HCT116 (cell line): Measurements from ENCODE around the gene FAM222B. TPM values are rescaled to one million over a fixed set of nuclear protein-coding genes. Genes with fewer than 3 reads are reported as not detected.

ENCODE experiments used
- ATAC-seq: fragments of 200-7000 bp; cut with Tn5 transposase; 2 replicates; pipeline ENCODE4 v1.9.1; 2020; ENCODE audit warnings: mild to moderate bottlenecking, moderate library complexity
- Bru-seq: library from RNA; stranded (reverse); fragments of 400-500 nt; gene quantifications from one replicate; lab custom pipeline; 2021; lab: Mats Ljungman, UMichigan
- BruChase-seq, 2 experiments: library from RNA; stranded (reverse); fragments of 400-500 nt; gene quantifications; one replicate each; lab custom pipeline; 2021; lab: Mats Ljungman, UMichigan
- BruUV-seq: library from RNA; stranded (reverse); fragments of 400-500 nt; replicated peaks from 2 replicates; lab custom pipeline; 2021; lab: Mats Ljungman, UMichigan
- CTCF ChIA-PET: fragments of 300-600 bp; sonication (Branson Sonifier 250); formaldehyde crosslinking; loops from one replicate; lab custom pipeline; 2021; ENCODE audit warnings: antibody characterized with exemption; lab: Charles Lee
- POLR2A ChIA-PET: fragments of 300-600, 350-600 bp; sonication (Branson Sonifier 250); formaldehyde crosslinking; loops from one replicate; lab custom pipeline; 2021; ENCODE audit warnings: antibody characterized with exemption; lab: Charles Lee
- RAD21 ChIA-PET, 2 experiments: fragments of 300-600 bp; sonication (Branson Sonifier 250); formaldehyde crosslinking; loops; one replicate each; lab custom pipeline; 2023; ENCODE audit warnings: low total read pairs in 2 of 2; ENCODE audit not compliant: uncharacterized antibody in 2 of 2, unreplicated experiment in 2 of 2, low non-redundant PET in 1 of 2; lab: Charles Lee
- DNase-seq: peaks from one replicate; pipeline ENCODE4 v3.0.0-alpha.2; 2010; ENCODE audit warnings: low read depth, low spot score
- H2AFZ ChIP-seq: fragments of 200-600 bp; shearing (Covaris generic), sonication (generic); 2 replicates; pipeline ENCODE4 v1.6.1; 2017; ENCODE audit warnings: low read depth, mixed run types, mixed read lengths, antibody characterized with exemption, low read length; ENCODE audit not compliant: poor library complexity, severe bottlenecking
- H3K27ac ChIP-seq: 2 replicates; pipeline ENCODE4 v1.5.1; 2012; ENCODE audit warnings: low read depth, low read length
- H3K27me3 ChIP-seq: fragments of 200-600 bp; sonication (generic); 2 replicates; pipeline ENCODE4 v1.6.1; 2016; ENCODE audit warnings: mixed run types, low read length, mixed read lengths; ENCODE audit not compliant: insufficient read depth
- H3K36me3 ChIP-seq, 2 experiments: fragments of 200-500 bp in 1 of 2; fragments of 200-600 bp in 1 of 2; sonication (Bioruptor generic) in 1 of 2; sonication (generic) in 1 of 2; 2 replicates each; pipeline versions ENCODE4 v1.5.1 to v1.6.1; 2014 to 2016; ENCODE audit warnings: low read length in 2 of 2, inconsistent platforms in 1 of 2, mixed read lengths in 1 of 2, mixed run types in 1 of 2; ENCODE audit not compliant: insufficient read depth in 2 of 2, control insufficient read depth in 1 of 2
- H3K4me1 ChIP-seq, 2 experiments: fragments of 200-600 bp in 1 of 2; sonication (generic) in 1 of 2; 2 replicates each; pipeline versions ENCODE4 v1.5.1 to v1.6.1; 2012 to 2017; ENCODE audit warnings: low read length in 2 of 2, inconsistent platforms in 1 of 2, mild to moderate bottlenecking in 1 of 2, mixed read lengths in 1 of 2, mixed run types in 1 of 2, moderate library complexity in 1 of 2; ENCODE audit not compliant: insufficient read depth in 2 of 2, control insufficient read depth in 1 of 2
- H3K4me2 ChIP-seq: fragments of 200-600 bp; sonication (generic); 2 replicates; pipeline ENCODE4 v1.6.1; 2017; ENCODE audit warnings: mixed run types, low read length, mixed read lengths
- H3K4me3 ChIP-seq, 2 experiments: fragments of 200-600 bp in 1 of 2; sonication (generic) in 1 of 2; replicated peaks in 1 of 2; 2 replicates each; pipeline ENCODE4 v1.5.1; 2011 to 2016; ENCODE audit warnings: low read length in 2 of 2, control low read depth in 1 of 2, low read depth in 1 of 2, mild to moderate bottlenecking in 1 of 2, mixed read lengths in 1 of 2, mixed run types in 1 of 2
- H3K79me2 ChIP-seq: fragments of 200-600 bp; sonication (generic); 2 replicates; pipeline ENCODE4 v1.6.1; 2017; ENCODE audit warnings: mild to moderate bottlenecking, mixed run types, low read length, moderate library complexity, mixed read lengths; ENCODE audit not compliant: insufficient read depth
- H3K9ac ChIP-seq: fragments of 200-600 bp; sonication (generic); 2 replicates; pipeline ENCODE4 v1.6.1; 2016; ENCODE audit warnings: low read length, mixed read lengths
- H3K9me2 ChIP-seq: fragments of 200-600 bp; sonication (generic), shearing (Covaris generic); 2 replicates; pipeline ENCODE4 v1.6.1; 2017; ENCODE audit warnings: mixed run types, mild to moderate bottlenecking, moderate library complexity; ENCODE audit not compliant: insufficient read depth
- H3K9me3 ChIP-seq, 2 experiments: fragments of 200-500 bp in 1 of 2; fragments of 200-600 bp in 1 of 2; sonication (Bioruptor generic) in 1 of 2; sonication (generic) in 1 of 2; 2 replicates each; pipeline ENCODE4 v1.6.1; 2014 to 2017; ENCODE audit warnings: low read length in 2 of 2, mixed read lengths in 2 of 2, inconsistent platforms in 1 of 2, low read depth in 1 of 2, mild to moderate bottlenecking in 1 of 2, mixed run types in 1 of 2, moderate library complexity in 1 of 2; ENCODE audit not compliant: control insufficient read depth in 1 of 2, insufficient read depth in 1 of 2
- H4K20me1 ChIP-seq: fragments of 200-600 bp; sonication (generic), shearing (Covaris generic); 2 replicates; pipeline ENCODE4 v1.6.1; 2017; ENCODE audit warnings: mixed run types, mild to moderate bottlenecking, moderate library complexity; ENCODE audit not compliant: insufficient read depth
- CBX3 ChIP-seq: IDR thresholded peaks from 2 replicates; pipeline ENCODE4 v1.6.1; 2012; ENCODE audit warnings: low read depth
- POLR2A ChIP-seq: IDR thresholded peaks from 2 replicates; pipeline ENCODE4 v1.7.0; 2011; ENCODE audit warnings: borderline replicate concordance; ENCODE audit not compliant: insufficient read depth, insufficient read length; ENCODE audit errors: extremely low read depth
- POLR2AphosphoS5 ChIP-seq: IDR thresholded peaks from 2 replicates; pipeline ENCODE4 v1.6.1; 2011; ENCODE audit warnings: mild to moderate bottlenecking, low read depth, low read length, moderate library complexity
- ZFX ChIP-seq: fragments of 450-650 bp; IDR thresholded peaks from 2 replicates; pipeline ENCODE4 v1.6.1; 2017
- intact Hi-C: fragments of 100-400 bp; cut with micrococcal nuclease; formaldehyde crosslinking; loops from 2 replicates; pipeline ENCODE4 v1.10.0; 2022
- long read RNA-seq: library from polyadenylated mRNA; unstranded; transcript quantifications from one replicate; pipeline ENCODE4 v2.0.0, GENCODE V29; 2021; ENCODE audit not compliant: unreplicated experiment
- polyA plus RNA-seq: library from polyadenylated mRNA; unstranded; fragments of >200 nt; gene quantifications from 2 replicates; pipeline ENCODE4 v1.2.1, GENCODE V29; 2012; ENCODE audit warnings: missing spikeins
- total RNA-seq: library from RNA; stranded (reverse); gene quantifications from one replicate; pipeline ENCODE4 v1.2.1, GENCODE V29; 2021; ENCODE audit not compliant: unreplicated experiment

FAM222B gene, protein sequence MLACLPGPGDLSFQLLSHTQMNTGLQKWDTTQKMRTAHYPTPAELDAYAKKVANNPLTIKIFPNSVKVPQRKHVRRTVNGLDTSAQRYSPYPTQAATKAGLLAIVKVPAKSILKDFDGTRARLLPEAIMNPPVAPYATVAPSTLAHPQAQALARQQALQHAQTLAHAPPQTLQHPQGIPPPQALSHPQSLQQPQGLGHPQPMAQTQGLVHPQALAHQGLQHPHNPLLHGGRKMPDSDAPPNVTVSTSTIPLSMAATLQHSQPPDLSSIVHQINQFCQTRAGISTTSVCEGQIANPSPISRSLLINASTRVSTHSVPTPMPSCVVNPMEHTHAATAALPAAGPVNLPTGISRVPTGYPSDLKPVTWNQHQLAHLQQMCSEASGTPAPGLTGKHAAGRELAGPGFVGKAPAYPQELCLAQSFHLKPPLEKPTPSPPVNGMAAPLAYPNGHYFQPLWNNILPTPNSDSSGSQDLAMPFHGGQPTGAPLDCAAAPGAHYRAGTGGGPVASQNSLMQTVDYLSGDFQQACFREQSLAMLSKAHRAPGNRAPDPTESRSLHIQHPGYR
- total RNA-seq, result 22.7 TPM
- polyA plus RNA-seq, result 14.8 and 15.0 TPM in 2 replicates
- Bru-seq, nascent RNA, result percentile 71 among the genes with signal in this experiment
- BruChase-seq, experiment 1, labeled RNA remaining after a 6-hour chase, result percentile 64 among the genes with signal in this experiment
- percentile 69 among the genes with signal in this experiment for BruChase-seq, experiment 2, labeled RNA remaining after a 2-hour chase
- long read RNA-seq, full-length matches to known transcripts, result 1 of 15 reads
- long read RNA-seq, partial matches to known transcripts, result 0 of 15 reads
- long read RNA-seq, other reads (novel, unspliced or antisense), result 14 of 15 reads

DNA sequence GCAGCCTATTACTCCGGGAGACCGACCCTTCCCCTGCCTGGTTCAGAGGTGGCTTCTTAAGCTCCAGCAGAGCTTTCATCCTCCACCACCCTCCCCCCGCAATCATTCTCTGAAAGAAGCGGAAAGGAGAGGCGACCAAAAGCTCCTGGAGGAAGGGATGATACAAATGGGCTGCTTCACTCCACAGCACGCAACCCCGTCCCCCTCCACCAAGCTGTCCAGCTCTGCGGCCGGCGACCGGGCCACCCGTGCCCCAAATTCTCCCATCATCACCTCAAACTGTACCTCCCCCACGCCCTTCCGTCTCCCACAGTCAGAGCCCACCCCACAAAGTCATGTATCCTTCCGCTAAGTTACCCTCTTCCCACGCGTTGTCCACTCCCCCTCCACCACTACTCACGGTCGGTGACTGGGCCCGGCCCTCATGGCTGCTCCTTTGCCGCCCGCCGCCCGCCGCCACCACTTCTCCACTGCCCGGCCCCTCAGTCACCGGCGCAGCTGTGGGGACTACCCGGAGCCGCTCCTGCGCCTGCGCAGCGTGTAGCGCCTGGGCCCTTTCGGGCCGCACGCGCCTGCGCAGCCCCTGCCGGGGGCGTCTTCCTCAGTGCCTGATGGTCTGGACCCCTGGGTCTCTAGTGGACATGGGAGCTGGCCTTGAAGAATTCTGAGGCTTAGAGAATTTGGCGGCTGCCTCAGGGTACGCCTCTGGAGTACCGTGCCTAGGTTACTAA lies at the start of gene FAM222B:
Gene FAM222B (minus strand): TSS at position 509 of the 731 bp plus-strand sequence. CDS start 76,123 bp downstream, outside the sequence.
- Histone ChIP-seq H3K79me2 (peaks cover 45% of the 10 kb centered on the region), H2AFZ (no peak within 1 kb of the TSS), H3K4me3 (peak within 1 kb of the TSS; percentile 84 to 96), H3K27ac (peak within 1 kb of the TSS; percentile 53), H3K9ac (peak within 1 kb of the TSS; percentile 75), H3K4me1 (peaks cover 3 to 18% of the 10 kb centered on the region in 2 experiments; a peak in 3 of 4 replicates), H3K4me2 (peak within 1 kb of the TSS; percentile 83), H3K9me3 (no peaks in the 10 kb centered on the region), H3K9me2 (no peaks in the 10 kb centered on the region), H3K27me3 (no peaks in the 10 kb centered on the region), H4K20me1 (no peaks in the 10 kb centered on the region), H3K36me3 (no peaks in the 10 kb centered on the region)
- BruUV-seq, result no TSS peak
- CTCF ChIA-PET, result interaction anchor here (1.1 to 2.2 kb wide), 2 partner anchors 79 to 275 kb away, joined by 3 to 11 read pairs; no protein-coding TSS in a partner anchor
- DNase-seq (peak; percentile 47), ATAC-seq (peak; percentile 98)
- RAD21 ChIA-PET, result no interaction called here
- TF ChIP-seq CBX3 (no peak), POLR2AphosphoS5 (peak; percentile 88), ZFX (peak; percentile 52; the same call in 1 of the 2 replicates), POLR2A (peak; percentile 17)
- POLR2A ChIA-PET, result interaction anchor here (1.0 to 1.4 kb wide), 4 partner anchors 10 to 123 kb away, joined by 3 to 6 read pairs (median 4); partner anchors contain the start of gene RPL23A
- intact Hi-C loops, result no loop called here
